B cell (primary cell): ENCODE data around the gene RASA3.

ENCODE experiments used
- CTCF ChIP-seq: fragments of 200-600 bp; IDR thresholded peaks from one replicate; pipeline ENCODE4 v1.8.0; 2022; ENCODE audit warnings: antibody characterized with exemption, mild to moderate bottlenecking
- EZH2 ChIP-seq: IDR thresholded peaks from 2 replicates; pipeline ENCODE4 v1.6.1; 2012; ENCODE audit warnings: borderline replicate concordance, low read depth, mild to moderate bottlenecking, moderate library complexity, low read length; ENCODE audit not compliant: insufficient read depth, poor library complexity, severe bottlenecking

GRCh38 chr13:114067886-114068651 is 64.4 kb downstream of the RASA3 start:
- TF ChIP-seq EZH2 (no peak), CTCF (no peak)
